Measurements from ENCODE around the gene AP5Z1. TPM values are rescaled to one million over a fixed set of nuclear protein-coding genes. Genes with fewer than 3 reads are reported as not detected.

AP5Z1 gene, protein sequence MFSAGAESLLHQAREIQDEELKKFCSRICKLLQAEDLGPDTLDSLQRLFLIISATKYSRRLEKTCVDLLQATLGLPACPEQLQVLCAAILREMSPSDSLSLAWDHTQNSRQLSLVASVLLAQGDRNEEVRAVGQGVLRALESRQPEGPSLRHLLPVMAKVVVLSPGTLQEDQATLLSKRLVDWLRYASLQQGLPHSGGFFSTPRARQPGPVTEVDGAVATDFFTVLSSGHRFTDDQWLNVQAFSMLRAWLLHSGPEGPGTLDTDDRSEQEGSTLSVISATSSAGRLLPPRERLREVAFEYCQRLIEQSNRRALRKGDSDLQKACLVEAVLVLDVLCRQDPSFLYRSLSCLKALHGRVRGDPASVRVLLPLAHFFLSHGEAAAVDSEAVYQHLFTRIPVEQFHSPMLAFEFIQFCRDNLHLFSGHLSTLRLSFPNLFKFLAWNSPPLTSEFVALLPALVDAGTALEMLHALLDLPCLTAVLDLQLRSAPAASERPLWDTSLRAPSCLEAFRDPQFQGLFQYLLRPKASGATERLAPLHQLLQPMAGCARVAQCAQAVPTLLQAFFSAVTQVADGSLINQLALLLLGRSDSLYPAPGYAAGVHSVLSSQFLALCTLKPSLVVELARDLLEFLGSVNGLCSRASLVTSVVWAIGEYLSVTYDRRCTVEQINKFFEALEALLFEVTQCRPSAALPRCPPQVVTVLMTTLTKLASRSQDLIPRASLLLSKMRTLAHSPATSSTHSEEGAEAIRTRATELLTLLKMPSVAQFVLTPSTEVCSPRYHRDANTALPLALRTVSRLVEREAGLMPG
- 10 to 100 TPM; 14.1 to 32.9 (median 15.7) TPM for polyA plus RNA-seq (ENCODE audit: insufficient read length in 4 of 4)

DNA sequence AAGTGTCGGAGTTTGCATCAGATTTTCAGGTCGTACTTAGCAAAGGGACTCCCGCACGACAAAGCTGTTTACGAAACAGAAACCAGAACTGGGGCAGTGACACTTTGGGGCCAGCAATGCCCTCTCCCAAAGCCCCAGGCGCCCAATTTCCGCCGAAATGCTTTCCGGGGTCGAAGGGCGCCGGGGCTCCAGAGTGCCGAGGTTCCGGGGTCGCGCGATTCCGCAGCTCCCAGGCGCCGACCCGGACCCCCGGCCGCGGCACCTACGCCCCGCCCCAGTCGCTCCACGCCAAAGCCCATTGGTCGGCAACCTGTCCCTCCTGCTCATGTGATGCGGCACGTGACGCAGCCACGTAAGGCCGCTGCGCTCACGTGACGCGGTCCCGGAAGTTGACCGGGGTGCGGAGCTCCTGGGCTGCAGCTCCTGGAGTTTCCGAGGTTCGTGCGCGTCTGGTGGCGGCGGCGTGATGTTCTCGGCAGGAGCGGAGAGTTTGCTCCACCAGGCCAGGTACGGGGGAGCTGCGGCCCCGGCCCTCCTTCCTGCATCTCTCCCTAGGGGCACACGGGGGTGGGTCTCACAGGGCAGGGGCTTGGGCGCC, at the start of gene AP5Z1:
TSS of gene AP5Z1 (plus strand) at position 374 of the 598 bp plus-strand sequence. CDS start at position 467, 93 bp downstream.
- peak; percentile 85 to 91 (median 88) for DNase-seq (ENCODE audit: low read depth in 4 of 4, low spot score in 3 of 4)

DNA sequence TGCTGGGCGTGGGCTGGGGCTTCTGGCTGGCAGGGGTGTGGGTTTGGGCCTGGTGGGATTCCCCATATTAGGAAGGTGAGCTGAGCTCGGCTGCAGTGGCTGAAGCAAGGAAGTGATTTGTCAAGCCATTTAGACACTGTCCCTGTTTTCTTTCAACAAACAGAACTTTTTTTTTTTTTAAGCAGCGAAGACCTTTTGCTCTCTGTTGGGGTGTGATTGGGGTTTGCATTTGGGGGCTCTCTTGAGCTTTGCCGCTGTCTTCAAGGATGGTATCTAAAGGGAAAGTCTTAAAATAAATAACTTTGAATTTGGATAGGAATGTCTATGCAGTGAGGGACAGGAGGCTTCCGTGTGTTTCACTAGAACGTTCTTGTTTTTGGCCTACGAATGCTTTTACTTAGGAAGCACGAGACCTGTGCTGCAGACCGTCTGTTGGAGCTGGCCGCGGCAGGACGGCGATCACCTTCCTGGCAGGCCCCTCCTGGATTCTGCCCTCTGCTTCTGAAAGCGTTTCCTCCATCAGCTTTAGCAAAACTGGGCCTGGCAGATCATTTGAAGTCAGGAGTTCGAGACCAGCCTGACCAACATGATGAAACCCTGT, 49.5 kb upstream of the AP5Z1 start:
- no peak for DNase-seq (ENCODE audit: low read depth in 4 of 4, low spot score in 3 of 4)

DNA sequence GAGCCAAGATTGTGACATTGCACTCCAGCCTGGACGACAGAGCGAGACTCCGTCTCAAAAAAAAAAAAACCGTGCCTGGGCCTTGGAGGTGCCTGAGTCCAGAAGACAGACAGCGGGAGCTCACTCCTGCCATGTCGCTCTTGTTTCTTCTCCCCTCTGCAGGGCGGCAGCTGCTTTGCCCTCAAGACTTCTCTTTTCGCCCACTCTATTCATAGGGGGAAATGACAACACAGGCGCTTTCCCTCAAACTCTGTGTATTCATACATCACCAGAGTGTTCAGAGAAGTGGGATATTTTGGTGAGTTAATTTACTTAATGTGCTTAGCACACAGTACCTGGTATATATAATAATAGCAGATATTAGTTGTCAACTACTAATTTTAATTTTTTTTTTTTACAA, 48.9 kb upstream of the AP5Z1 start:
- DNase-seq (ENCODE audit: low read depth in 4 of 4, low spot score in 3 of 4): no peak

DNA sequence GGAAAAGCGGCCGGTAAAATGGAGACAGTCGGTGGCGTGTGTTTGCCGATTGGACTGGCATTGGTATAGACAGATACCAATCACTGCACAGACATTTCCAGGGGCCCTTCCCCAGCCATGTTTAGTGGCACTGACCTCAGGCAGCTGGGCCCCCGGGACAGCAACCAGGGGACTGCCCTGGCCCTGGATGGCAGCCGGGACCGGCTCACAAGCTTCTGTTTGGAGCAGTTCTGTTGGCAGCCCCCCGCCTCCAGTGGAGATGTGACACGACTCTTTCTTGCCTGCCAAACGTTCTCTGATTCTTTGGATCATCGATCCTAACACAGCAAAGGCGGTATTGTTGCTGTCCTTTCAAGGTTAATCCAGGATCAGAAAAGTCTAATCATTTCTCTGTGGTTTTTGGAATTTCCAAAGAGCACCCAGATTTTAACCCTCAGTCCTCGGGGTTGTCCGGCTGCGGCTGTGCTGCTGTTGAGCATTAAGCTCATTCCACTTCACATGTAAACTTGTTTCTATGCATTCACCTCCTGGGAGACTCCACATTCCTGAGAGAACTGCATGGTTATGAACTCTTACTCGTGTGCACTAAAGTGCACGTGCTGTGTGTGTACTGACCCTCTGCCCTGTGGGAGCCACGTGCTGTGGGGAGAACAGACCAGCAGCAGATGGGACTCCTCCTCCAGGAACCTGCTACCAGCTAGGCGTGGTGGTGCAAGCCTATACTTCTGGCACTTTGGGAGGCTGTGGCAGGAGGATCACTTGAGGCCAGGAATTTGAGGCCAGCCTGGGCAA, 47.3 kb upstream of the AP5Z1 start:
- no peak for DNase-seq (ENCODE audit: low read depth in 4 of 4, low spot score in 3 of 4)

DNA sequence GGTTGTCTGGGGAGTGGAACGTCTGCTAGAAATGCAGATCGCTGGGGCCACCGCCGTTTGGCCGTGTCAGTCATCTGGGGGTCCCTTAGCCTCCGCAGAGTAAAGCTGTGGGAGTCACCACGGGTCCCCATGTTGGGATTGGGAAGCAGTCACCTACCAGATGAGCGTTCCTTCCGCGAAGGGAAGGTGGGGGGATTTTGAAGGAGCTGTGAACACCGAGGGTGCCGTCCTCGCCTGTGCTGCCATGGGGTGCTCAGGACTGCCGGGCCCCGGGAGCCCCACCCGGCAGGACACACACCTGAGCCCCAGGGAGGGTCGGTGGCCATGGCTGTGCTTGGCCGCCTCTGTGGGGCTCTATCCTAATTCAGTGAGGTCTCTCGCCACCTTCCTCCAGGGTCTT, 46.2 kb upstream of the AP5Z1 start:
- no peak for DNase-seq (ENCODE audit: low read depth in 4 of 4, low spot score in 3 of 4)

DNA sequence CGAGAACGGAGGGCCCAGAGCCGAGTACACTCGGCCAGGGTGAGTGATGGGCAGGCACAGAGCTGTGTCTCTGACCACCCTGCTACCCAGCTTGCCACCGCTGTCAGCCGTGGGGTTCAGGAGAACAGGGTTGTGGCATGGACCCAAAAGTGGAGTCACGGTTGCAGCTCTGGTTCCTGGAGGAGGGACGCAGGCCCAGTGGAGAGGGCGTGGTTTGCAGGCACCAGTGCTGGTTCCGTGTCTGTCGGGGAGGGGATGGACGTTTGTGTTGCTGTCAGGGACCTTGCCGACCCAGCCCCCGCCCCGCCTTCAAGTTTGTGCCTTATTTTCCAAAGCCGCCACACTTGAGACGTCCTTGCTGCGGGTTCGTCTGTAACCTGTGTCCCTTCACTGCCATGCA, 45.1 kb upstream of the AP5Z1 start:
- no peak for DNase-seq (ENCODE audit: low read depth in 4 of 4, low spot score in 3 of 4)

DNA sequence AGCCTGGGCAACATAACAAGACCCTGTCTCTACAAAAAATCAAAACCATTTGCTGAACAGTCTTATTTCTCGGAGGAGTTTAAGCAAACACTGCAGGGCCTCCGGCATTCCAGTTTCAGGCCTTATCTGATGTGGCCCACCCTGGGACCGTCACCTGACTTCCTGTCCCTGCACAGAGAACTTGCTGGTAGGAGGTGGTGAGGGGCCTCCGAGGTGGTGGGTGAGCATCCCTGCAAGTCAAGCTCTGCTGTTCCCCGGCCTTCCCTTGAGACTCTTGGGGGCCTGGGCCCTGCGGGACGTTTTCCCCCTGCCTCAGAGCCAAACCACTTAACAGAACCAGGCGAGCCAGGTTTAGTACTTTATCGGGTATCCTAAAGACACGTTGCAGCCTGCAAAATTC, 44.5 kb upstream of the AP5Z1 start:
- no peak for DNase-seq (ENCODE audit: low read depth in 4 of 4, low spot score in 3 of 4)

DNA sequence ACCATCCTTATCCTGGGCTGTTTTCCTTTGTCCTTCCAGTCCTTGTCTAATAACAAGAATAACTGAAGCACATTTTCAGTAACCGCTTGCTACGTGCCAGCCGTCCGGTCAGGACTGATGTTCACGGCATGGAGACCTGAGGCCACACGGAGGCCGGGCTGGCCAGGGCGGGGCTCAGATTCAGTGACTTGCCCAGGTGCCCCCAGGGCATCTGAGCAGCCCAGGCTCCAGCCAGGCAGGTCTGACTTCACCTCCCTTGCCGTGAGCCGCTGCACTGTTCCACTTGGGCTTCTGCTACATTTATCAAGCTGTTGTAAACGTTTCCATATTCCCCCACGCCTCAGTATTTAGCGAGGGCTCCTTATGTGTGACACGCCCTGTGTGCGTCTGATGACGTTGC, 43.6 kb upstream of the AP5Z1 start:
- no peak for DNase-seq (ENCODE audit: low read depth in 4 of 4, low spot score in 3 of 4)

DNA sequence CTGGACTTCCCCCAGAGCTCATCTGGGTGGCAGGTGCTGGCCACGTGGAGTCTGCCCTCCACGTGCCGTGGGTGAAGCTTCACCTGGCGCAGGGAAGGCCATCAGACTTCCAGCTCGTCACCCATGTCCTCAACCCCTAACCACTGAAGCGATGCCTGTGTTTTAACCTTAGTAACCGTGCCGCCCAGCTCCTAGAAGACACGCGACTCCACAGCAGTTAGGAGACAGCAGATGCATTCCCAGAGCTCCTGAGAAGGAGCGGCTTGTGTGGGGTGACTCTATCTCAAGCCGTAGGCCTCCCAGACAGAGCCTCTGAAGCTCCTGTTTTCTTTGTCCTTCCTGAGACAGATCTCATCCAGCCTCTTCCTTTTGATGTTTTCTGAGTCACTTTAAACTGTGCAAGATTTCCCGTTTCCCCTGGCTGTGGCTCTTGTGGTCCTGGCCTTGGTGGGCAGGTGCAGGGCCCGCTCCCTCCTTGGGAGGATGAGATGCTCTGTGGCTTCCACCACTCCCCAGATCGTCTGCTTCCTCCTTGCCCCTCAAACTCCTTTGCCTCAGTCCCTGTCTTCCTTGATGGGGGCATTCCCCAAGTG, 41.4 kb upstream of the AP5Z1 start:
- no peak for DNase-seq (ENCODE audit: low read depth in 4 of 4, low spot score in 3 of 4)

DNA sequence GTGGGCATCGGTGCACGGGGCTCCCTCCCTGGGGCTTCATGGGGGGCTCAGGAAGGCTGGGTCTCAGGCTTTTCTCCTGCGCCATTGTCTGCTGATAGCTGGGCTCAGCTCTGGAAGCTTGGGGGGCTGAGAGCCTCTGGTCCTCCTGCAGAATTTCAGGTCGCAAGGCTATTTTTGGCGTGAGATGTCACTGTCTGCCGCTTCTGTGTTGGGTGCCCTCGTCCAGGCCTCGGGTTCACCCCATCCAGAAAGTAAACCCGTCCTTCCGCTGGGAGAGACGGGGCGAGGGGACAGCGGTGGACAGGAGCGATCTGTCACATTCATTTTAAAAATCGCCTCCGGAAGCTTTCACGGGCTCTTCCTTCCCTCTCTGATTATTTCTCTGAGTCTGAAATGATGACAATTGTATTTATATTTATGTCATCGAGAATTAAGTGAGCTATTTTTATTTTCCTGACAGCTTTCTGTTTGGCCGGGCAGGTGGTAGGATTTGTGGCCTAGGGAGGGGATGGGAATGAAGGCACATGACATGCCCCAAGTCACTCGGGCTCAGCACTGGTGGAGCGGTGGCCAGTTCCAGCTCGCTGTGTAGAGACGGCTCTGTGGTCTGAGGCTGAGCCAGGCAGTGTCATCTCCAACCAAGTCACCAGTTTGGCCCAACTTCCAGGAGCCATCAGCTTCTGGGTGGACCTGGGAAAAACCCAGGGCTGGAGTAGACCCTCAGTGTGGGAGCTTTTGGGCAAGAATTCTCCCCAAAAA, 40.7 kb upstream of the AP5Z1 start:
- no peak for DNase-seq (ENCODE audit: low read depth in 4 of 4, low spot score in 3 of 4)

DNA sequence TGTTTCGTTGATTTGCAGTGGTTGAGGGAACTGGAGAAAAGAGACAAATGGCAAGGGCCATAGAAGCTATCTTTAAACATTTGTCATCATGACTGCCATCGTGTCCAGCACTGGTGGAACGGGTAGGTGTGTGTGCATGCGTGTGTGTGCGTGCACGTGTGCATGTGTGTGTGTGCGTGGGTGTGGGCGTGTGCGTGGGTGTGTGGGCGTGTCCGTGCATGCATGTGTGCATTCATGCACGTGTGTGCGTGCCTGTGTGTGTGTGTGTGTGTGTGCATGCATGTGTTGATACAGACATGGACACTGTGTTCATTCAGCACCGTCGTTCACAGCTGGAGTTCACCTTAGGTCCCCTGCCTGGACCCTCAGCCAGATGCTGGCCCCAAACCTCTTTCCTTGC, 38.1 kb upstream of the AP5Z1 start:
- DNase-seq (ENCODE audit: low read depth in 4 of 4, low spot score in 3 of 4): no peak

DNA sequence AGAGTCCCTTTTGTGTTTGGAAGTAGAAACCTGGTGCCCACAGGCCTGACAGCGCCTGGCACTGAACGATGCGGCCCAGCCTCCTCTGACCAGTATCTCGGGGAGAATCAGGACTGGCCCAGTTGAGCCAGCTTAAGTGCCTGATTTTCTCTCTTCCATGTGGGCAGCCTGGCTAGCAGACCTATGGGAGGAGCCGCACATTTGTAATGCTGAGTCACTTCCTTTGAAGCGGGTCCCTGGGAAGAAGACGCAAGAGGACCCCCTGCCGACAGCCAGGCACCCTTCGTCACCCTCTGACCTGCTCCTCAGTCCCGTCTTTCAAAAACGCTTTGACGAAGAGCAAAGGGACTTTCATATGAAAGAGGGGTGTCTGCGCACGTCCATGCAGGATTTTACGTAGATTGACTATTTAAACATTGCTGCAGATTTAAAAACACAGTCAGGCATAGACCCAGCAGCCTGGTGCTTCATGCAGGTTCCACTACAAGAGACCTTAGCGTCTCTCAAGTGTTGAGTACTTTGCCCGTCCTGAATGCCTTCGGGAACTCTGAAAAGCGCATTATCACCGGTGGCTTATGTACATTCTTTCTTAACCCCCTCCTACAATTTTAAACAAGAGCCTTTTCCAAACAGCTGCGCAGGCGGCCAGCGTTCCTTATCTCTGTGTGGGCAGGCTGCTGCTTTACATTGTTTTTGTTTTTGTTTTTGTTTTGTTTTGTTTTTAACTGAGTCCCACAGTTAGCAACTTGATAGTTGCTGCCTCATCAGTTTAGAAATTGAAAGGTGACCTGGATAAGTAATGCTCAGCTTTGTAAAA, 36.5 kb upstream of the AP5Z1 start:
- DNase-seq (ENCODE audit: low read depth in 4 of 4, low spot score in 3 of 4): no peak

DNA sequence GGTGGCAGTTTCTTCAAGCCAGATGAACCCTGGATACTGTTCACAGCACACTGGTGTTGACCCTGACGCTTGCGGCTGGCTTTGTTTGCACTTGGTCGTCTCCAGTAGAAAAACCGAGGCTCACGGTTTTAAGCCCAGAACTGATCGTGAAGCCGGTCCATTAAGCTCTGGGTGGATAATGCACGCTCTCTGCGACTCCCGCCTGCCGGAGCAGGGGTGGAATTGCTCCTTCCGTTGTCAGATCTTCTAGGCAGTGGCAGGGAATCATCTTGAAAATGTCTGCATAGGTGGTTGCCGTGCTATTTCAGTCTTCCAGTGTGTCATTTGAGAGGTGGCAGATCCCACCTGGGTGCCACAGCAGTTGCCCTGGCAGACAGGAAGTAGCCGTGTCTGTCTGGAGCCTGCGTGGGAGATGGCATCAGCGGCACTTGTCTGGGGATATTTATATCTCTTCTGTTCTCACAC, 35.9 kb upstream of the AP5Z1 start:
- no peak for DNase-seq (ENCODE audit: low read depth in 4 of 4, low spot score in 3 of 4)

DNA sequence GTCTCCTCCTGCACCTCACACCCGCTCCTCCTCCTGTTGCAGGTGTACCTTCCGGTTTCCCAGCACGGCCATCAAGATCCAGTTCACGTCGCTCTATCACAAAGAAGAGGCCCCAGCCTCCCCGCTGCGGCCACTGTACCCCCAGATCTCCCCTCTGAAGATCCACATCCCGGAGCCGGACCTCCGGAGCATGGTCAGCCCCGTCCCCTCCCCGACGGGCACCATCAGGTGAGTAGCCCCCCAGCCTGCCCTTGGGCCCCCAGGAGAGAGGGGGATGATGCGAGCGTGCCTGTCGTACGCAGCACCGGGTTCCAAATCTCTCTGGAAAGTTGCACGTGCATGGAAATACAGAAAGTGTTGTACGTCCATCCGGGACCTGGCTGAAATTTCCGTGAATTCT, 34.6 kb upstream of the AP5Z1 start:
- no peak for DNase-seq (ENCODE audit: low read depth in 4 of 4, low spot score in 3 of 4)

DNA sequence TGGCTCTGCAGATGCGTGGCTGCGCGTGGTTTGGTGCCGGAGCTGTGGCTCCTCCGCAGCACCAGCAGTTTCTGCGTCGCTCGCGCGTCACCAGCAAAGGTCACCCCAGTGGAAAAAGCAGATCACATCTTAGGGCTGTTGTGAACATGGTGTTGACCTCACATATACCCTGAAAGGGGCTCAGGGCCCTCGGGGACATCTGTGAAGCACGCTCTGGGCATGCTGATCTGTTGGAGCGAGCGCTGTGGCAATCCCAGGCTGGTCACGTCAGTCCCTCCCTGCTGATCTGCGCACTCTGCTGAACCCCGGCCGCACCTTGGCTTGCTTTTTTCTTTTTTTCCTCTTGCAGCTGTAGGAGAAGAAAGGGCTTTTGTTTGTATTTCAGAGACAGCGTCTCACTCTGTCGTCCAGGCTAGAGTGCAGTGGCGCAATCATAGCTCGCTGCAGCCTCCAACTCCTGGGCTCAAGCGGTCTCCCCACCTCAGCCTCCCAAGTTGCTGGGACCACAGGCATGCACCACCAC, 33.3 kb upstream of the AP5Z1 start:
- DNase-seq (ENCODE audit: low read depth in 4 of 4, low spot score in 3 of 4): no peak

DNA sequence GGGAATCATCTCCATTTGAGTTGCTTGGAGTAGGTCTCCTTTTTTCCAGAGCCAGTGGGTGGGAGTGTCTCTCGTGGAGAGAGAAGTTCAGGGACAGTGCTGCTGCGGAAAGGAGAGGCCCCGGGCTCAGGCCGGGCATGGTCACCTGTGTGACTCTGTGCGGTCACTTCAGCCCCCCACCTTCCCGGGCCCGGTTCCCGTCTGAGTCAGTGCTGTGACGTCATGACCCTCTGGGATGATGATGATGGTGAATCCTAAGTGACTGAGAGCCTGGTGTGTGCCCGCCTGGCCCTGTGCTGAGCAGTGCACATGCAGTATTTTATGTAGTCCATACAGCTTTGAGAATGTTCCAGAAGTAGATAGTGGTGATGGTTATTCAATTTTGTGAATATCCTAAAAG, 32.6 kb upstream of the AP5Z1 start:
- DNase-seq (ENCODE audit: low read depth in 4 of 4, low spot score in 3 of 4): no peak

DNA sequence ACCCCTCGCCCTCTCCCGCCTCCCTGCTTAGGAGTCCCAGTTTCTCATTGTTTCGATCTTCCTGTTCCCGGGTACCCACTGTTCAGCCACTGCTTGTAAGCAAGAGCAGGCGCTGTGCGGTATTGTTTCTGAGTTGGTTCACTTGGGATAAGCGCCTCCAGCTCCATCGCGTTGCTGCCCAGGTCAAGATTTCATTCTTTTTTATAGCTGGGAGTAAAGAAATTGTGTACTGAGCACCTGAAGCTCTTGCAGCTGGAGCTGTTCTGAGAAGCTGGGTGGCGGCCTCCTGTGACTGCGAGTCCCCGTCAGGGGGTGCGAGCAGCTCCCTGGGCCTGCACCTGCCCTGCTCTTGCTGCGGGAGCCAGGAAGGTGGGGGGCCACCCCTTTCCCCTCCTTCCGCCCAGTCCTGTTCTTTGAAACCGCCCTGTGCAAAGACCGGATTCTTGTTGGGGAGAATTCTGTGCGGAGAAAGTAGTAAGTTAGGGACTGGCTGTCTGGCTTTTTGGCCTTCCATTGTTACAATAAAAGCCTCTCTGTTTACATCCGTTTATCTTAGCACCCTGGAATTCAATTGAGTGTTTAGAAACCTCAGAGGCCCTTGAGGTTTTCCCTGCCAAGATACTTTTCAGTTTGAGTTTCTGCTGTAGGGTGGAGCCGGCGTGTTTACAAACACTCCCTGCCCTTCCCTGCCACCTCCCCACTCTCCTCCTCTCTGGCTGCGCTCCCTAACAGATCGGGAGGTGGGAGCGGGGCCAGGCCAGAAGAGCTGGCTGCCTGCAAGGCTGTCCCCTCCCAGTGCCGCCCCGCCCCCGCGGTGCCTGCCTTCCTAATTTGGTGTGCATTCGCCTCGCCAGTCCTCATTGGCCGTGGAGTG, 30.8 kb upstream of the AP5Z1 start:
- DNase-seq (ENCODE audit: low read depth in 4 of 4, low spot score in 3 of 4): peak; percentile 78 to 87 (median 80)
